ENCODE results near the gene TRIO. TPM values are rescaled to one million over a fixed set of nuclear protein-coding genes. Genes with fewer than 3 reads are reported as not detected.

The TRIO gene
- total RNA-seq, 3 donors from 2014 or later = 4.6 to 6.6 (median 5.7) TPM

- Mint-ChIP-seq H3K4me1 (ENCODE audit: low read depth) (no peaks in the 10 kb centered on the region), H3K9me3 (no peaks in the 10 kb centered on the region)
- ATAC-seq = no peak
Observed at GRCh38 chr5:14495301-14495700, 352.2 kb downstream of the TRIO start.

GRCh38 chr5:14497311-14497710 lies 354.2 kb downstream of the TRIO start:
- DNase-seq = no peak
- no peaks in the 10 kb centered on the region for H3K4me1 Mint-ChIP-seq (ENCODE audit: low read depth)
- peaks cover 5% of the 10 kb centered on the region for H3K36me3 Mint-ChIP-seq (ENCODE audit: insufficient read depth)
- no peaks in the 10 kb centered on the region for H3K27me3 Mint-ChIP-seq (ENCODE audit: low read depth)
- ATAC-seq = no peak
- no peak overlapping the region for H3K4me3 Mint-ChIP-seq
- no peaks in the 10 kb centered on the region for H3K9me3 Mint-ChIP-seq

More at GRCh38 chr5:14495301-14495700, 352.2 kb downstream of the TRIO start:
- DNase-seq = no peak
- Mint-ChIP-seq H3K4me3 (no peak overlapping the region), H3K27me3 (ENCODE audit: low read depth) (no peaks in the 10 kb centered on the region), H3K36me3 (ENCODE audit: insufficient read depth) (peaks cover 9% of the 10 kb centered on the region)

- Mint-ChIP-seq H3K9me3 (no peaks in the 10 kb centered on the region), H3K4me3 (no peak overlapping the region), H3K4me1 (ENCODE audit: low read depth) (no peaks in the 10 kb centered on the region), H3K36me3 (ENCODE audit: insufficient read depth) (no peaks in the 10 kb centered on the region), H3K27me3 (ENCODE audit: low read depth) (no peaks in the 10 kb centered on the region)
- DNase-seq = no peak
- ATAC-seq = no peak
Observed at GRCh38 chr5:14501353-14502293, 358.5 kb downstream of the TRIO start.

GRCh38 chr5:14502294-14502690 lies 359.1 kb downstream of the TRIO start:
- Mint-ChIP-seq H3K4me3 (no peak overlapping the region), H3K9me3 (no peaks in the 10 kb centered on the region), H3K36me3 (ENCODE audit: insufficient read depth) (no peaks in the 10 kb centered on the region), H3K27me3 (ENCODE audit: low read depth) (no peaks in the 10 kb centered on the region), H3K4me1 (ENCODE audit: low read depth) (no peaks in the 10 kb centered on the region)
- no peak for ATAC-seq
- DNase-seq = no peak

- no peak for ATAC-seq
- Mint-ChIP-seq H3K27me3 (ENCODE audit: low read depth) (no peaks in the 10 kb centered on the region), H3K4me3 (no peak overlapping the region), H3K4me1 (ENCODE audit: low read depth) (no peaks in the 10 kb centered on the region), H3K9me3 (no peaks in the 10 kb centered on the region), H3K36me3 (ENCODE audit: insufficient read depth) (no peaks in the 10 kb centered on the region)
- DNase-seq = no peak
Observed at GRCh38 chr5:14503017-14503680, 360.0 kb downstream of the TRIO start.

GRCh38 chr5:14503681-14504331 lies 360.7 kb downstream of the TRIO start:
- ATAC-seq = no peak
- no peaks in the 10 kb centered on the region for H3K4me1 Mint-ChIP-seq (ENCODE audit: low read depth)
- DNase-seq = no peak
- H3K9me3 Mint-ChIP-seq = no peaks in the 10 kb centered on the region
- H3K27me3 Mint-ChIP-seq (ENCODE audit: low read depth) = no peaks in the 10 kb centered on the region
- H3K36me3 Mint-ChIP-seq (ENCODE audit: insufficient read depth) = no peaks in the 10 kb centered on the region
- no peak overlapping the region for H3K4me3 Mint-ChIP-seq

GRCh38 chr5:14504332-14504727 lies 361.2 kb downstream of the TRIO start:
- no peaks in the 10 kb centered on the region for H3K9me3 Mint-ChIP-seq
- ATAC-seq = no peak
- no peak overlapping the region for H3K4me3 Mint-ChIP-seq
- no peaks in the 10 kb centered on the region for H3K4me1 Mint-ChIP-seq (ENCODE audit: low read depth)
- DNase-seq = no peak
- H3K27me3 Mint-ChIP-seq (ENCODE audit: low read depth) = no peaks in the 10 kb centered on the region
- no peaks in the 10 kb centered on the region for H3K36me3 Mint-ChIP-seq (ENCODE audit: insufficient read depth)

GRCh38 chr5:14504816-14505215 lies 361.7 kb downstream of the TRIO start:
- DNase-seq (no peak), ATAC-seq (no peak)
- Mint-ChIP-seq H3K9me3 (no peaks in the 10 kb centered on the region), H3K27me3 (ENCODE audit: low read depth) (no peaks in the 10 kb centered on the region), H3K36me3 (ENCODE audit: insufficient read depth) (no peaks in the 10 kb centered on the region), H3K4me1 (ENCODE audit: low read depth) (no peaks in the 10 kb centered on the region), H3K4me3 (no peak overlapping the region)

- no peak overlapping the region for H3K4me3 Mint-ChIP-seq
- no peaks in the 10 kb centered on the region for H3K27me3 Mint-ChIP-seq (ENCODE audit: low read depth)
- no peaks in the 10 kb centered on the region for H3K4me1 Mint-ChIP-seq (ENCODE audit: low read depth)
- no peaks in the 10 kb centered on the region for H3K36me3 Mint-ChIP-seq (ENCODE audit: insufficient read depth)
- no peak for ATAC-seq
- DNase-seq = no peak
- no peaks in the 10 kb centered on the region for H3K9me3 Mint-ChIP-seq
Observed at GRCh38 chr5:14505310-14506139, 362.4 kb downstream of the TRIO start.

- DNase-seq (no peak), ATAC-seq (no peak)
- H3K27me3 Mint-ChIP-seq (ENCODE audit: low read depth) = no peaks in the 10 kb centered on the region
- no peaks in the 10 kb centered on the region for H3K36me3 Mint-ChIP-seq (ENCODE audit: insufficient read depth)
- no peaks in the 10 kb centered on the region for H3K4me1 Mint-ChIP-seq (ENCODE audit: low read depth)
- H3K9me3 Mint-ChIP-seq = no peaks in the 10 kb centered on the region
- no peak overlapping the region for H3K4me3 Mint-ChIP-seq
Observed at GRCh38 chr5:14506140-14506538, 363.0 kb downstream of the TRIO start.

GRCh38 chr5:14506661-14507060 lies 363.5 kb downstream of the TRIO start:
- no peaks in the 10 kb centered on the region for H3K36me3 Mint-ChIP-seq (ENCODE audit: insufficient read depth)
- no peak overlapping the region for H3K4me3 Mint-ChIP-seq
- no peaks in the 10 kb centered on the region for H3K9me3 Mint-ChIP-seq
- H3K27me3 Mint-ChIP-seq (ENCODE audit: low read depth) = no peaks in the 10 kb centered on the region
- H3K4me1 Mint-ChIP-seq (ENCODE audit: low read depth) = no peaks in the 10 kb centered on the region
- DNase-seq (no peak), ATAC-seq (no peak)

- Mint-ChIP-seq H3K36me3 (ENCODE audit: insufficient read depth) (no peaks in the 10 kb centered on the region), H3K27me3 (ENCODE audit: low read depth) (no peaks in the 10 kb centered on the region), H3K4me3 (no peak overlapping the region), H3K4me1 (ENCODE audit: low read depth) (no peaks in the 10 kb centered on the region), H3K9me3 (no peaks in the 10 kb centered on the region)
- no peak for ATAC-seq
- DNase-seq = no peak
Observed at GRCh38 chr5:14507156-14507941, 364.2 kb downstream of the TRIO start.

- no peak for ATAC-seq
- no peaks in the 10 kb centered on the region for H3K27me3 Mint-ChIP-seq (ENCODE audit: low read depth)
- no peak for DNase-seq
- H3K4me1 Mint-ChIP-seq (ENCODE audit: low read depth) = no peaks in the 10 kb centered on the region
- H3K36me3 Mint-ChIP-seq (ENCODE audit: insufficient read depth) = no peaks in the 10 kb centered on the region
- no peak overlapping the region for H3K4me3 Mint-ChIP-seq
- no peaks in the 10 kb centered on the region for H3K9me3 Mint-ChIP-seq
Observed at GRCh38 chr5:14508046-14508445, 364.9 kb downstream of the TRIO start.

Data from activated T-cell treated with anti-CD3 and anti-CD28 coated beads, Interleukin-2, amount 50 U/mL, for 4 hours (primary cell).